Neuron (in vitro differentiated cells): Measurements from ENCODE around the gene GPR162.

ENCODE experiments used
- H2AFZ ChIP-seq: one replicate; pipeline ENCODE4 v1.6.1; 2013; ENCODE audit warnings: low read depth, mild to moderate bottlenecking, inconsistent platforms, low read length, moderate library complexity
- H3K27me3 ChIP-seq: one replicate; pipeline ENCODE4 v1.6.1; 2013; ENCODE audit warnings: low read length; ENCODE audit not compliant: insufficient read depth
- H3K36me3 ChIP-seq: one replicate; pipeline ENCODE4 v1.6.1; 2013; ENCODE audit warnings: low read length; ENCODE audit not compliant: insufficient read depth
- H3K4me1 ChIP-seq: one replicate; pipeline ENCODE4 v1.6.1; 2013; ENCODE audit warnings: low read length; ENCODE audit not compliant: insufficient read depth
- H3K4me3 ChIP-seq: 2 replicates; pipeline ENCODE4 v1.5.1; 2013; ENCODE audit warnings: mild to moderate bottlenecking, low read length, moderate library complexity
- H3K9me3 ChIP-seq: one replicate; pipeline ENCODE4 v1.6.1; 2013; ENCODE audit warnings: low read length

Gene GPR162

GRCh38 chr12:6795088-6795487 lies 26.5 kb upstream of the GPR162 start:
- Histone ChIP-seq H3K4me3 (no peak overlapping the region), H3K27me3 (no peaks in the 10 kb centered on the region), H3K4me1 (peaks cover 14% of the 10 kb centered on the region), H2AFZ (no peak overlapping the region), H3K36me3 (no peaks in the 10 kb centered on the region), H3K9me3 (no peaks in the 10 kb centered on the region)

- no peaks in the 10 kb centered on the region for H3K36me3 ChIP-seq
- no peak overlapping the region for H2AFZ ChIP-seq
- H3K4me1 ChIP-seq: peaks cover 14% of the 10 kb centered on the region
- H3K9me3 ChIP-seq: no peaks in the 10 kb centered on the region
- H3K27me3 ChIP-seq: no peaks in the 10 kb centered on the region
- H3K4me3 ChIP-seq: no peak overlapping the region
These were observed 25.0 kb upstream of the GPR162 start for GRCh38 chr12:6796576-6796975.

DNA sequence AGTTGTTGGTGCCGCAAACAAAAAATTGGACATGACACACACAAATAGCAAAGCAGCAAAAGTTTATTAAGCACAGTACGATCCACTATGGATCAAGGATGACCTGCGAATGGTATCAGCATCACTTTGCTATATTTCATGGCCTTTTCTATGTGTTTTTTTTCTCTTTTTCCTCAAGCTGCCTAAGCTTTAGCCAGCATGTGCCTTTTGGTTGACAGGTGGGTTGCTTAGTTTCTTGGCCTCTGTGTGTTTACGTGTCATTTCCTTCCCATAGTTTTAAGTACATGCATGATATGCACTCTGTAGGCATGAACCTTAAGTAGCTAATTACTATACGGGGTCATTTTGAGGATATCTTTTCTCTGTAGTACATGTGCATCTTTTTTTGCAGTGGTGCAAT lies 22.5 kb upstream of the GPR162 start:
- H3K4me3 ChIP-seq: no peak overlapping the region
- no peaks in the 10 kb centered on the region for H3K27me3 ChIP-seq
- H3K36me3 ChIP-seq: no peaks in the 10 kb centered on the region
- no peaks in the 10 kb centered on the region for H3K9me3 ChIP-seq
- H2AFZ ChIP-seq: no peak overlapping the region
- H3K4me1 ChIP-seq: no peaks in the 10 kb centered on the region

DNA sequence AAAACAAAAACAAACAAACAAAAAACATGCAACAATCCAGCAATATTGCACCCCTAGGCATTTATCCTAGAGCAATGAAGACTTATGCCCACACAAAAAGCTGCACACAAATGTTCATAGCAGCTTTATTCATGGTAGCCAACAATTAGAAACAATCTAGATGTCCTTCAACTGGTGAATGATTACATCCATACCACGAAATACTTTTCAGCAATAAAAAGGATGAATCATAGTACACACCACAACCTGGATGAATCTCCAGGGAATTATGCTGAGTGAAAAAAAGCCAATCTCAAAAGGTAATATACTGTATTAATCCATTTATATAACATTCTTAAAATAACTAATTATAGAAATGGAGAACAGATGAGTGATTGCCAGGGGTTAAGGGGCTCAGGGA lies 14.5 kb upstream of the GPR162 start:
- no peaks in the 10 kb centered on the region for H3K9me3 ChIP-seq
- H2AFZ ChIP-seq: no peak overlapping the region

GRCh38 chr12:6809056-6809455 lies 12.6 kb upstream of the GPR162 start:
- H3K4me1 ChIP-seq: no peaks in the 10 kb centered on the region
- no peak overlapping the region for H3K4me3 ChIP-seq
- no peaks in the 10 kb centered on the region for H3K9me3 ChIP-seq
- H3K27me3 ChIP-seq: no peaks in the 10 kb centered on the region
- no peak overlapping the region for H2AFZ ChIP-seq
- no peaks in the 10 kb centered on the region for H3K36me3 ChIP-seq

More for the DNA sequence above, 14.5 kb upstream of the GPR162 start:
- Histone ChIP-seq H3K36me3 (no peaks in the 10 kb centered on the region), H3K27me3 (no peaks in the 10 kb centered on the region), H3K4me1 (no peaks in the 10 kb centered on the region), H3K4me3 (no peak overlapping the region)

DNA sequence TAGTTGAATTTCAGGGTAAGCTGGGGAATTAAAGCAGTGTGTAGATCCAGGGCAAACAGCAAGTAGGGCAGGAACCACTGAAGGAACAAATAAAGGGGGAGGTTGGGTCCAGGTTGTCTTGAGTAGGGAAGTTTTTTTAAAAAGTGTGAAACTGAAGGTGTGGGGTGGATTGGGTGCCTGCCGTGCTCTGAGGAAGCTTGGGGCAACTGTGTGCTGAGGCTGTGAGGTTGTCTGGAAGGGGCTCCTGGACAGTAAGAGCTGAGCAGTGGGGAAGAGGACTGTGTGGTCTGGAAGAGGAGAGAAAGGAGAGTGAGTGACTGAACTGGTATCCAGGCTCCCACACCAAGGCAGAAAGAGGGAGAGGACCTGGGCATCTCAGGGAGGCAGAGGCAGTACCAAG lies 10.9 kb upstream of the GPR162 start:
- Histone ChIP-seq H3K4me3 (no peak overlapping the region), H3K27me3 (no peaks in the 10 kb centered on the region), H3K36me3 (no peaks in the 10 kb centered on the region), H3K9me3 (no peaks in the 10 kb centered on the region), H2AFZ (no peak overlapping the region), H3K4me1 (no peaks in the 10 kb centered on the region)

DNA sequence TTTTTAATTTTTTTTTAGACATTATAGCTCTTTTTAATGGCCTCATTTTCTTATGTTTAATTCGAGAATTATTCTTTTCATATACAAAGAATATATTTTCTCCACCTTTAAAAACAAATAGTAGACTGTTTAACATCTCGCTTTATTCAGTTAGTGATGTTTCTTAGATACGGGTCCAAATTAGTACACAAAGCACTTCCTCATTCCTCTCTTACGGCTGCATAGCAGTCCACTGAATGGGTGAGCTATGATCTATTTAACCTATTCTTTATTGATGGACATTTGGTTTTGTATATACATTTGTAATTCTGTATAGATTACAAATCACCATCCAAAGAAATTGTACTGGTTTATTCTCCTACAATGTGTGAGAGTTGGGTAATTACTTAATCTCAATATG lies 8.3 kb upstream of the GPR162 start:
- Histone ChIP-seq H3K4me1 (peaks cover 7% of the 10 kb centered on the region), H2AFZ (no peak overlapping the region), H3K4me3 (no peak overlapping the region), H3K9me3 (no peaks in the 10 kb centered on the region), H3K36me3 (no peaks in the 10 kb centered on the region), H3K27me3 (no peaks in the 10 kb centered on the region)

- no peaks in the 10 kb centered on the region for H3K9me3 ChIP-seq
- no peaks in the 10 kb centered on the region for H3K36me3 ChIP-seq
- H3K4me1 ChIP-seq: peaks cover 33% of the 10 kb centered on the region
- H2AFZ ChIP-seq: no peak overlapping the region
- H3K27me3 ChIP-seq: no peaks in the 10 kb centered on the region
- H3K4me3 ChIP-seq: no peak overlapping the region
These were observed 5.0 kb upstream of the GPR162 start for GRCh38 chr12:6816598-6816997.

GRCh38 chr12:6817098-6817497 lies 4.5 kb upstream of the GPR162 start:
- H3K36me3 ChIP-seq: no peaks in the 10 kb centered on the region
- no peaks in the 10 kb centered on the region for H3K27me3 ChIP-seq
- H2AFZ ChIP-seq: no peak overlapping the region
- H3K9me3 ChIP-seq: no peaks in the 10 kb centered on the region
- no peak overlapping the region for H3K4me3 ChIP-seq
- peaks cover 37% of the 10 kb centered on the region for H3K4me1 ChIP-seq

DNA sequence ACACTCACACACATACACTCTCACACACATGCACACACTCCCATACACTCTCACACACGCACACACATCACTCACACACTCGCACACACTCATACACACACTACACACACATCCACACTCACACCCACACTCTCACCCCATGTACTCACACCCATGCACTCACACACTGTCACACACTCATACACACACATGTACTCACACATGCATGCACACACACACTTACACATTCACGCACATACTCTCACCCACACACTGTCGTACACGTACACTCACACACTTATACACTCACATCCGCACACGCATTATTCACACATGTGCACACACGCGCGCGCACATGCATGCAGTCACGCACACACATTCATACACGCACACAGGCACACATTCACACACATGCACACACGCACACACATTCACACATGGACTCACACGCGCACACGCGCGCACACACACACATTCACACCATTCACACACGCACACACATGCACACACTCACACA lies 3.9 kb upstream of the GPR162 start:
- H3K27me3 ChIP-seq: no peaks in the 10 kb centered on the region
- H3K36me3 ChIP-seq: no peaks in the 10 kb centered on the region
- H3K9me3 ChIP-seq: no peaks in the 10 kb centered on the region
- H3K4me3 ChIP-seq: no peak overlapping the region
- peaks cover 41% of the 10 kb centered on the region for H3K4me1 ChIP-seq
- no peak overlapping the region for H2AFZ ChIP-seq

GRCh38 chr12:6818222-6818621 lies 3.4 kb upstream of the GPR162 start:
- Histone ChIP-seq H3K4me3 (no peak overlapping the region), H3K27me3 (no peaks in the 10 kb centered on the region), H3K9me3 (no peaks in the 10 kb centered on the region), H3K4me1 (peaks cover 43% of the 10 kb centered on the region), H2AFZ (no peak overlapping the region), H3K36me3 (no peaks in the 10 kb centered on the region)

DNA sequence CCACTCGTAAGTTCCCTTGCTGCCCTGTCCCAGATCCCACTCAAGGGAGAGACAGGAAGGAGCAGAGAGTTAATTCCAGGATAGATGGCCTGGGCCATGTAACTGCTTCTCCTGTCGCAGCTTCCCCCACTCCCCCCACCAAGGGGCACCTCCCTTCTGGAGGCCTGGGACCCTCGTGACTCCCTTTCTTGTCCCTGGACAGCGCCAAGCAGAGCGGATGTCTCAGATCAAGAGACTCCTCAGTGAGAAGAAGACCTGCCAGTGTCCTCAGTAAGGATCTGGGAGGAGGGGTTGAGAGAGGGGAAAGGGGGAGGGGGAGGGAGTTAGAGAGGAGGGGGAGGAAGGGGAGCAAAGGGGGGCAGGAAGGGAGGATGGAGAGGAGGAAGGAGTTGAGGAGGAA lies 3.0 kb upstream of the GPR162 start:
- Histone ChIP-seq H3K4me1 (peaks cover 44% of the 10 kb centered on the region), H2AFZ (no peak overlapping the region)

DNA sequence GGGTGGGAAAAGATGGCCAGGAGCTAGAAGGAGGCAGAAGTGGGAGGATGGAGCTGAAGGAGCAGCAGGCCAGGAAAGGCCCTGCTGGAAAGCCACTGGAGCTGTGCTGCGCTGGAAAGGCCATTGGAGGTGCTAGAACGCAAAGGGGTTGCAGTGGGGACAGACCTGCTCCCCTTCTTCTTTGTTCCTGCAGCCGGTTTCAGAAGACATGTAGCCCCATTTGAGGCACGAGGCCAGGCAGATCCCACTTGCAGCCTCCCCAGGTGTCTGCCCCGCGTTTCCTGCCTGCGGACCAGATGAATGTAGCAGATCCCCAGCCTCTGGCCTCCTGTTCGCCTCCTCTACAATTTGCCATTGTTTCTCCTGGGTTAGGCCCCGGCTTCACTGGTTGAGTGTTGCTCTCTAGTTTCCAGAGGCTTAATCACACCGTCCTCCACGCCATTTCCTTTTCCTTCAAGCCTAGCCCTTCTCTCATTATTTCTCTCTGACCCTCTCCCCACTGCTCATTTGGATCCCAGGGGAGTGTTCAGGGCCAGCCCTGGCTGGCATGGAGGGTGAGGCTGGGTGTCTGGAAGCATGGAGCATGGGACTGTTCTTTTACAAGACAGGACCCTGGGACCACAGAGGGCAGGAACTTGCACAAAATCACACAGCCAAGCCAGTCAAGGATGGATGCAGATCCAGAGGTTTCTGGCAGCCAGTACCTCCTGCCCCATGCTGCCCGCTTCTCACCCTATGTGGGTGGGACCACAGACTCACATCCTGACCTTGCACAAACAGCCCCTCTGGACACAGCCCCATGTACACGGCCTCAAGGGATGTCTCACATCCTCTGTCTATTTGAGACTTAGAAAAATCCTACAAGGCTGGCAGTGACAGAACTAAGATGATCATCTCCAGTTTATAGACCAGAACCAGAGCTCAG lies 2.3 kb upstream of the GPR162 start:
- Histone ChIP-seq H2AFZ (no peak overlapping the region), H3K36me3 (no peaks in the 10 kb centered on the region), H3K4me3 (no peak overlapping the region), H3K9me3 (no peaks in the 10 kb centered on the region), H3K27me3 (no peaks in the 10 kb centered on the region), H3K4me1 (peaks cover 44% of the 10 kb centered on the region)

More for the DNA sequence above, 3.0 kb upstream of the GPR162 start:
- Histone ChIP-seq H3K27me3 (no peaks in the 10 kb centered on the region), H3K4me3 (no peak overlapping the region), H3K9me3 (no peaks in the 10 kb centered on the region), H3K36me3 (no peaks in the 10 kb centered on the region)
